Spleen (tissue), 11 donors: ENCODE data around the gene OR6B1. TPM values are rescaled to one million over a fixed set of nuclear protein-coding genes. Genes with fewer than 3 reads are reported as not detected.
A peak's percentile ranks its signal among the peaks of the same experiment; 100 is the strongest.

ENCODE experiments used
- DNase-seq: peaks from one replicate; pipeline ENCODE4 v3.0.0-alpha.2; 2020
- H3K27ac ChIP-seq, 8 donors: fragments of 200-600 bp; sonication (generic) in 7 of 8; 1 replicate in 4 of 8; 2 replicates in 4 of 8; pipeline versions ENCODE4 v1.5.0 to v1.8.0; 2016 to 2021; ENCODE audit warnings: inconsistent platforms in 4 of 8, mild to moderate bottlenecking in 4 of 8, moderate library complexity in 1 of 8
- H3K27me3 ChIP-seq, 7 donors: fragments of 200-600 bp; sonication (generic) in 6 of 7; replicated peaks in 1 of 7; 1 replicate in 4 of 7; 2 replicates in 3 of 7; pipeline versions ENCODE4 v1.5.0 to v1.8.0; 2016 to 2021; ENCODE audit warnings: inconsistent platforms in 3 of 7, mild to moderate bottlenecking in 1 of 7
- H3K36me3 ChIP-seq, 6 donors: fragments of 200-600 bp; sonication (generic) in 5 of 6; 1 replicate in 4 of 6; 2 replicates in 2 of 6; pipeline versions ENCODE4 v1.5.0 to v1.8.0; 2016 to 2021; ENCODE audit warnings: inconsistent platforms in 2 of 6
- H3K4me1 ChIP-seq, 6 donors: fragments of 200-600 bp; sonication (generic) in 5 of 6; 1 replicate in 3 of 6; 2 replicates in 3 of 6; pipeline versions ENCODE4 v1.5.0 to v1.8.0; 2016 to 2021; ENCODE audit warnings: inconsistent platforms in 3 of 6
- H3K4me3 ChIP-seq, 8 donors: fragments of 200-600 bp; sonication (generic) in 7 of 8; 1 replicate in 4 of 8; 2 replicates in 4 of 8; pipeline versions ENCODE4 v1.5.0 to v1.8.0; 2016 to 2021; ENCODE audit warnings: inconsistent platforms in 4 of 8, mild to moderate bottlenecking in 4 of 8, moderate library complexity in 2 of 8
- H3K9me3 ChIP-seq, 8 donors: fragments of 200-600 bp; sonication (generic) in 7 of 8; 1 replicate in 4 of 8; 2 replicates in 4 of 8; pipeline versions ENCODE4 v1.5.0 to v1.8.0; 2016 to 2021; ENCODE audit warnings: inconsistent platforms in 4 of 8
- CTCF ChIP-seq, 11 experiments: fragments of 200-600 bp in 7 of 11; fragments of 450-650 bp in 4 of 11; sonication (generic) in 4 of 11; IDR thresholded peaks in 8 of 11; conservative IDR thresholded peaks in 3 of 11; 1 replicate in 7 of 11; 2 replicates in 4 of 11; pipeline versions ENCODE4 v1.4.0 to v1.8.0; 2016 to 2021; ENCODE audit warnings: antibody characterized with exemption in 11 of 11, inconsistent platforms in 4 of 11, mild to moderate bottlenecking in 1 of 11
- POLR2A ChIP-seq, 3 donors: fragments of 450-650 bp; IDR thresholded peaks; one replicate each; pipeline ENCODE4 v1.5.1; 2017; ENCODE audit warnings: antibody characterized with exemption in 3 of 3, mild to moderate bottlenecking in 1 of 3
- POLR2AphosphoS5 ChIP-seq, 3 donors: sonication (generic); formaldehyde crosslinking; IDR thresholded peaks; one replicate each; pipeline ENCODE4 v1.5.1; 2017; ENCODE audit warnings: antibody characterized with exemption in 3 of 3
- WGBS, 5 donors: extraction: QIAGEN DNeasy Blood & Tissue Kit in 3 of 5; methylation state at CpG; one replicate each; pipeline versions ENCODE4 v1.1.5 to v1.1.7; 2013 to 2018; 5-methylcytosine and 5-hydroxymethylcytosine counted together
- intact Hi-C: fragments of 100-400 bp; cut with DNase I; formaldehyde crosslinking; loops from one replicate; pipeline ENCODE4 v1.15.0; 2023; ENCODE audit warnings: low total_unique reads
- polyA plus RNA-seq, 3 donors: library from polyadenylated mRNA; stranded (reverse); fragments of 200-250 nt; gene quantifications; one replicate each; pipeline ENCODE4 v1.2.1, GENCODE V29; 2013
- total RNA-seq, 7 donors: library from RNA; depleted of rRNA in 3 of 7; stranded (reverse); fragments of >200 nt in 3 of 7; fragmentation: NEBNext Ultra II Directional in 4 of 7; extraction: Animal tissue kit (Norgen Biotek cat#: 25700) in 4 of 7; gene quantifications; one replicate each; pipeline versions ENCODE4 v1.1.0 to v1.2.1, GENCODE V29; 2016 to 2021
- donor health status: healthy with polysubstance abuse.
- donor health status: DM: no; HTN: no; CAD: no; lungs with moderate emphysema.
- donor health status: DM: no; HTN: no; CAD: no.
- donor health status: Bipolar disorder and iron deficiency.
- donor health status: healthy.
- donor health status: DM: no; HTN: no; CAD: no.
- donor health status: DM: yes; HTN: yes; CAD: no.

Gene OR6B1
- total and polyA plus RNA-seq, 10 donors: not detected

GRCh38 chr7:144023171-144023827 lies 23.2 kb downstream of the OR6B1 start:
- no peak for TF ChIP-seq POLR2AphosphoS5 (IDR thresholded peaks at IDR 0.05)
- no peak for TF ChIP-seq POLR2A (IDR thresholded peaks at IDR 0.05)
- TF ChIP-seq CTCF (IDR thresholded peaks at IDR 0.05 in 8 of 11, conservative IDR thresholded peaks at IDR 0.05 in 3 of 11): no peak
- no peaks in the 10 kb centered on the region for H3K36me3 ChIP-seq
- 81 to 86% (median 84%) methylated on average over 4 of the region's 4 CpGs for WGBS, 5 donors

GRCh38 chr7:144024213-144024612 lies 24.1 kb downstream of the OR6B1 start:
- no peak for DNase-seq
- no peaks in the 10 kb centered on the region for H3K36me3 ChIP-seq
- H3K9me3 ChIP-seq: no peaks in the 10 kb centered on the region
- no peak overlapping the region for H3K27ac ChIP-seq
- no peaks in the 10 kb centered on the region for H3K27me3 ChIP-seq
- WGBS, 5 donors: 62 to 71% (median 68%) methylated on average over 3 of the region's 3 CpGs
- intact Hi-C loops: no loop called here
- no peaks in the 10 kb centered on the region for H3K4me1 ChIP-seq
- TF ChIP-seq POLR2A (IDR thresholded peaks at IDR 0.05) (no peak), CTCF (IDR thresholded peaks at IDR 0.05 in 8 of 11, conservative IDR thresholded peaks at IDR 0.05 in 3 of 11) (no peak), POLR2AphosphoS5 (IDR thresholded peaks at IDR 0.05) (no peak)
- H3K4me3 ChIP-seq: no peak overlapping the region

More at GRCh38 chr7:144023171-144023827, 23.2 kb downstream of the OR6B1 start:
- intact Hi-C loops: no loop called here
- Histone ChIP-seq H3K4me1 (no peaks in the 10 kb centered on the region), H3K27ac (no peak overlapping the region), H3K9me3 (no peaks in the 10 kb centered on the region), H3K4me3 (no peak overlapping the region), H3K27me3 (no peaks in the 10 kb centered on the region)
- DNase-seq: no peak

GRCh38 chr7:144026203-144026883 lies 26.2 kb downstream of the OR6B1 start:
- no peak for DNase-seq
- WGBS, 5 donors: 53 to 69% (median 58%) methylated on average over 4 of the region's 4 CpGs
- Histone ChIP-seq H3K27me3 (no peaks in the 10 kb centered on the region), H3K36me3 (no peaks in the 10 kb centered on the region), H3K4me3 (no peak overlapping the region), H3K27ac (no peak overlapping the region), H3K9me3 (no peaks in the 10 kb centered on the region), H3K4me1 (no peaks in the 10 kb centered on the region)
- no peak for TF ChIP-seq POLR2AphosphoS5 (IDR thresholded peaks at IDR 0.05)
- TF ChIP-seq POLR2A (IDR thresholded peaks at IDR 0.05): no peak
- intact Hi-C loops: no loop called here

GRCh38 chr7:144027070-144027469 lies 26.9 kb downstream of the OR6B1 start:
- Histone ChIP-seq H3K4me3 (no peak overlapping the region), H3K9me3 (no peaks in the 10 kb centered on the region), H3K4me1 (no peaks in the 10 kb centered on the region), H3K36me3 (no peaks in the 10 kb centered on the region), H3K27me3 (no peaks in the 10 kb centered on the region), H3K27ac (no peak overlapping the region)
- TF ChIP-seq POLR2A (IDR thresholded peaks at IDR 0.05) (no peak), CTCF (IDR thresholded peaks at IDR 0.05 in 8 of 11, conservative IDR thresholded peaks at IDR 0.05 in 3 of 11) (peak in 2 of 11 experiments; percentile 6 to 16)
- intact Hi-C loops: no loop called here
- no peak for DNase-seq
- 15 to 31% (median 18%) methylated on average over 3 of the region's 3 CpGs for WGBS, 5 donors
